CD4-positive, alpha-beta T cell (primary cell): ENCODE results near the gene HMGB2. TPM values are rescaled to one million over a fixed set of nuclear protein-coding genes. Genes with fewer than 3 reads are reported as not detected.

Experiments used
- ATAC-seq: fragments of 200-7000 bp; cut with Tn5 transposase; one replicate; pipeline ENCODE4 v1.10.0; 2022; ENCODE audit warnings: mild to moderate bottlenecking; ENCODE audit not compliant: poor library complexity
- CTCF ChIA-PET: fragments of 350-600 bp; sonication (Branson Sonifier 250); formaldehyde crosslinking; loops from one replicate; lab custom pipeline; 2021; ENCODE audit warnings: antibody characterized with exemption, inconsistent platforms; lab: Charles Lee
- POLR2A ChIA-PET: fragments of 350-600 bp; sonication (Branson Sonifier 250); formaldehyde crosslinking; loops from one replicate; lab custom pipeline; 2021; ENCODE audit warnings: antibody characterized with exemption, inconsistent platforms; lab: Charles Lee
- DNase-seq, 14 experiments: peaks; one replicate each; pipeline ENCODE4 v3.0.0-alpha.2; 2013 to 2020; ENCODE audit warnings: mixed read lengths in 2 of 14
- H3K27ac ChIP-seq, 2 donors: one replicate each; pipeline versions ENCODE4 v1.5.1 to v1.7.0; 2013; ENCODE audit warnings: low read length in 2 of 2, low read depth in 1 of 2, mild to moderate bottlenecking in 1 of 2
- H3K27me3 ChIP-seq, 2 experiments: 1 replicate in 1 of 2; 2 replicates in 1 of 2; pipeline versions ENCODE4 v1.6.1 to v1.7.0; 2013; ENCODE audit warnings: low read length in 2 of 2, control low read depth in 1 of 2, mild to moderate bottlenecking in 1 of 2, moderate library complexity in 1 of 2; ENCODE audit not compliant: insufficient read depth in 2 of 2, control insufficient read depth in 1 of 2
- H3K36me3 ChIP-seq: one replicate; pipeline ENCODE4 v1.6.1; 2013; ENCODE audit warnings: low read length, control low read depth; ENCODE audit not compliant: insufficient read depth
- H3K4me1 ChIP-seq: one replicate; pipeline ENCODE4 v1.6.1; 2013; ENCODE audit warnings: low read length, control low read depth; ENCODE audit not compliant: insufficient read depth
- H3K4me3 ChIP-seq: one replicate; pipeline ENCODE4 v1.5.1; 2013; ENCODE audit warnings: mild to moderate bottlenecking, low read length, moderate library complexity
- H3K9me3 ChIP-seq, 2 experiments: 1 replicate in 1 of 2; 2 replicates in 1 of 2; pipeline versions ENCODE4 v1.6.1 to v1.7.0; 2013; ENCODE audit warnings: low read length in 2 of 2, mild to moderate bottlenecking in 2 of 2, control low read depth in 1 of 2, moderate library complexity in 1 of 2; ENCODE audit not compliant: control insufficient read depth in 1 of 2, insufficient read depth in 1 of 2
- H3K27ac Mint-ChIP-seq: one replicate; pipeline ENCODE4 v1.8.0; 2020; ENCODE audit warnings: mixed read lengths
- H3K27me3 Mint-ChIP-seq: one replicate; pipeline ENCODE4 v1.8.0; 2021; ENCODE audit warnings: mixed read lengths
- H3K36me3 Mint-ChIP-seq: one replicate; pipeline ENCODE4 v1.8.0; 2021; ENCODE audit warnings: low read depth, mixed read lengths
- H3K4me1 Mint-ChIP-seq: one replicate; pipeline ENCODE4 v1.8.0; 2021; ENCODE audit warnings: low read depth, mixed read lengths
- H3K4me3 Mint-ChIP-seq: one replicate; pipeline ENCODE4 v1.8.0; 2020; ENCODE audit warnings: mild to moderate bottlenecking, mixed read lengths
- H3K9me3 Mint-ChIP-seq: one replicate; pipeline ENCODE4 v1.8.0; 2020; ENCODE audit warnings: mixed read lengths
- CTCF ChIP-seq: fragments of 200-600 bp; IDR thresholded peaks from one replicate; pipeline ENCODE4 v1.8.0; 2022; ENCODE audit warnings: antibody characterized with exemption, mild to moderate bottlenecking
- intact Hi-C, 2 experiments: fragments of 100-400 bp; cut with DNase I in 1 of 2; cut with micrococcal nuclease in 1 of 2; formaldehyde crosslinking; loops; one replicate each; pipeline versions ENCODE4 v1.15.1 to v1.9.0; 2023 to 2025; cut with DNase I, micrococcal nuclease
- total RNA-seq, 174 experiments: library from RNA in 2 of 174; stranded (reverse) in 2 of 174; gene quantifications; one replicate each; pipeline ENCODE4 v1.2.3 and lab custom pipeline; 2021 to 2026

HMGB2 gene
- total RNA-seq, 2 experiments from 2014 or later = 228 to 232 TPM

GRCh38 chr4:173334891-173335752 is 964 bp upstream of the HMGB2 start:
- peaks cover 13% of the 10 kb centered on the region for H3K27me3 Mint-ChIP-seq
- H3K36me3 ChIP-seq = peaks cover 10% of the 10 kb centered on the region
- ATAC-seq = peak; percentile 13
- peak overlapping the region; percentile 96 for H3K27ac Mint-ChIP-seq
- H3K27ac ChIP-seq = no peak overlapping the region
- H3K9me3 ChIP-seq = no peaks in the 10 kb centered on the region
- POLR2A ChIA-PET = interaction anchor here (0.6 to 6.8 kb wide), 27 partner anchors 10 to 949 kb away, joined by 3 to 373 read pairs (median 5); partner anchors contain the start of genes CEP44, FBXO8, GALNT7 and SAP30
- peak overlapping the region; percentile 88 for H3K4me3 ChIP-seq
- H3K36me3 Mint-ChIP-seq = peaks cover 36% of the 10 kb centered on the region
- H3K4me3 Mint-ChIP-seq = peak overlapping the region; percentile 97
- DNase-seq = peak in 6 of 14 experiments; percentile 1 to 66 (median 35)
- no peaks in the 10 kb centered on the region for H3K9me3 Mint-ChIP-seq
- peaks cover 16% of the 10 kb centered on the region for H3K4me1 ChIP-seq
- peaks cover 37% of the 10 kb centered on the region for H3K4me1 Mint-ChIP-seq
- intact Hi-C loops = loop anchor here (1.0 to 10.0 kb wide), 4 partner anchors 35 to 950 kb away; partner anchors contain the start of genes CEP44 (in 2 of the 2), FBXO8 (in 2 of the 2), GALNT7 (in 1 of the 2) and SAP30 (in 1 of the 2)
- no peak for TF ChIP-seq CTCF
- CTCF ChIA-PET = interaction anchor here (0.8 to 1.1 kb wide), 2 partner anchors 35 to 37 kb away, joined by 3 to 4 read pairs; no protein-coding TSS in a partner anchor
- no peaks in the 10 kb centered on the region for H3K27me3 ChIP-seq

- H3K4me1 ChIP-seq = peaks cover 16% of the 10 kb centered on the region
- CTCF ChIA-PET = interaction anchor here (0.8 to 1.3 kb wide), 4 partner anchors 13 to 87 kb away, joined by 3 to 4 read pairs (median 3); no protein-coding TSS in a partner anchor
- H3K9me3 Mint-ChIP-seq = no peaks in the 10 kb centered on the region
- peaks cover 18% of the 10 kb centered on the region for H3K36me3 ChIP-seq
- H3K27me3 ChIP-seq = no peaks in the 10 kb centered on the region
- intact Hi-C loops = loop anchor here (1.0 to 10.0 kb wide), 4 partner anchors 37 to 951 kb away; partner anchors contain the start of genes CEP44 (in 2 of the 2), FBXO8 (in 2 of the 2), GALNT7 (in 1 of the 2) and SAP30 (in 1 of the 2)
- peak overlapping the region; percentile 78 to 93 for H3K27ac ChIP-seq
- H3K4me3 ChIP-seq = peak overlapping the region; percentile 88
- ATAC-seq (no peak), DNase-seq (peak in 13 of 14 experiments; percentile 10 to 72 (median 40))
- peak overlapping the region; percentile 98 for H3K4me3 Mint-ChIP-seq
- peaks cover 13% of the 10 kb centered on the region for H3K27me3 Mint-ChIP-seq
- TF ChIP-seq CTCF = no peak
- H3K36me3 Mint-ChIP-seq = peaks cover 46% of the 10 kb centered on the region
- H3K4me1 Mint-ChIP-seq = peaks cover 37% of the 10 kb centered on the region
- POLR2A ChIA-PET = interaction anchor here (0.9 to 6.8 kb wide), 29 partner anchors 8 to 950 kb away, joined by 3 to 373 read pairs (median 5); partner anchors contain the start of genes CEP44, FBXO8, GALNT7 and SAP30
- peak overlapping the region; percentile 96 for H3K27ac Mint-ChIP-seq
- no peaks in the 10 kb centered on the region for H3K9me3 ChIP-seq
Observed at GRCh38 chr4:173333658-173334084, 487 bp downstream of the HMGB2 start.
